GM10266 (cell line): Measurements from ENCODE around the gene DOCK2.

Experiments
- DNase-seq: peaks from one replicate; pipeline ENCODE4 v3.0.0; 2012; ENCODE audit errors: extremely low spot score
- CTCF ChIP-seq: IDR thresholded peaks from 2 replicates; pipeline ENCODE4 v1.5.1; 2012; ENCODE audit warnings: mild to moderate bottlenecking, low read depth; ENCODE audit not compliant: control insufficient read depth, insufficient read depth; ENCODE audit errors: missing control alignments

DOCK2 gene

DNA sequence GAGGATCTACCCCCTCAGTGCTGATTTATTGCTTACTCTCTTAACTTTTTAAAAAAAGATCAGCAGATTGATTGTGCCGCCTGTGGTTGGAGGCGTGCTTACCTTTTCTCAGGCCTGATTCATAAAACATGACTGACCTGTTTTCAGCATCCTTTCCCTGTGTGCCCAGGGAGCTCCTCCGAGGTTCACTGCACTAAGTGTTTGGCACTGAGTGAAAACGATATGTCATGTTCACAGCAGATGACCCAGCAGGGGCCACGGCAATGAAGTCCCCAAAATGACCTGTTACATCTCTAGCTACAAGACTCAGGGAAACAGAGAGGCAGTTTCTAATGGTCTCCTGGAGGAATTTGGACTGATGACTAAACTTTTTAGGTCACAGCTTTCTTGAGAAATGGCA, 273.3 kb downstream of the DOCK2 start:
- no peak for DNase-seq

DNA sequence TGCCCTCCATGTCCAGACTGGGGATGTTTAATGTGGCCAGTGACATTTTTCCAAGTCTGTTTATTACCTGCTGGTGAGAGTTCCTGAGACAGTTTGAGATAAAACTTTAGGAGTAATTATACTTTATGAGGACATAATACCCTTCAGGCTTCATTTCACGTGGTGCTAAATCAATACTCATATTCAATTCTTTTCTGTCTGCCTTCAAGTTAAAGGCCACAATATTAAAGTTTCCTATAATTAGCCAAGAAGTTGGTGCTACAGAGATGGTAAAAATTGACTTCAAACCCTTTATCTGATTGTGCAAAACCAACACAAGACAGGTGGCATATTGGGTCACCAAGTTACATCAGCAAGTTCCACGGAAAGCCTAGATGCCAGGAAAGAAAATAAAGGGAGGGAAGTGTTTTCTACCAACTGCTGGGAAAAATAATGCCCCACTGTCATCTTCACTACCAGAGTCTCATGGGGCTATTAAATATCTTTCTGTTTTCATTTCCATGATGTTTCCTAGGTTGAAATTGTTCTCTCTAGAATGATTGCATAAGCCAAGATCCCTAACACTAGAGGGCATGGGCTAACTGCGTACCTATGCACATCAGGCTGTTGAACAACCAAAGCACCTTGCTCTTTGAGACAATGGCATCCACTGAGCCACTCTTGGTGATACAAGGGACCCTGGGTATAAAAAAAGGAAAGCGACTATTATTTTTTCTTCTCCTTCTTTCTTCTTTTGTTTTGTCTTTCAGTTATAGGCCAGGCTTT, 274.6 kb downstream of the DOCK2 start:
- DNase-seq: no peak
- no peak for TF ChIP-seq CTCF

More for the DNA sequence above, 273.3 kb downstream of the DOCK2 start:
- no peak for TF ChIP-seq CTCF

GRCh38 chr5:169913479-169913878, 276.4 kb downstream of the DOCK2 start:
- DNase-seq: no peak
- TF ChIP-seq CTCF: no peak

- DNase-seq: no peak
- TF ChIP-seq CTCF: no peak
Observed at GRCh38 chr5:169914766-169915165, 277.7 kb downstream of the DOCK2 start.

GRCh38 chr5:169917500-169917899, 280.4 kb downstream of the DOCK2 start:
- no peak for DNase-seq
- no peak for TF ChIP-seq CTCF

DNA sequence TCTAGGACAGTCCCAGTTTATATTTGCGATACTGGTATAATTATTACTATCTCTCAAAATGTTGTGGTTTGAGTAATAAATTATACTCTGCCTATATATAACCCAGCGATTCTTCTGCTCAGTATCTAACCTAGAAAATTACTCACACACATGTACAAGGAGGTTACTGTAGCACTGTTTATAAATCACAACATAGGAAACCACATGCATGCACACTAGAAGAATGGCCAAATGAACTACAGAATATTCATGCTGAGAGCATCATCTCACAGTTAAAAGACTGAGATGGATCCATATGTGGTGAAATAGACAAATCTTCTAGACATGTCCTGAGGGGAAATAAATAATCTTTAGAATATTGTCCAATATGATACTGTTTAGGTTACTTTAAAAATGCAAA, 281.2 kb downstream of the DOCK2 start:
- DNase-seq: no peak
- TF ChIP-seq CTCF: no peak

DNA sequence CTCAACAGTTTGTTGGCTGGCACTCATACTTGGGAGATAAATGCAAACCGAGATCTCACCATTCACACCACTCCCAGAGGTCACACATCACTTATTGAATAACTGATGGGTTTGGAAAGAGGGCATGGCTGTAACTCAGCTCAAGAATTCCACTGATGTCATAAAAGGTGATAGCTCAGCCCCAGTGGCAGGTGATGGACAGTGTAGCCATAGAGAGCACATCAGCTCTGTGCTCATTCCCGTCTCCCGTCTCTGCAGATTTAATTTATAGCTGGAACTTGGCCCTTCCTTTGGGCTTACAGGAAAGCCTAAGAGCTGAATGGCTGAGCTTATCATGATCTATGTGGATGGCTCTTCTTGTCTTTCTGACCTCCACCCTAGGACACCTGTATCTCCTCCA, 283.4 kb downstream of the DOCK2 start:
- no peak for TF ChIP-seq CTCF
- no peak for DNase-seq
